Rectal smooth muscle tissue (tissue), 1 donor: ENCODE measurements around the gene GDPD4.

Source experiments
- H3K27ac ChIP-seq: one replicate; pipeline ENCODE4 v1.7.0; 2013; ENCODE audit warnings: low read depth, low read length, inconsistent platforms
- H3K27me3 ChIP-seq: one replicate; pipeline ENCODE4 v1.7.0; 2013; ENCODE audit warnings: low read length; ENCODE audit not compliant: control insufficient read depth, insufficient read depth
- H3K36me3 ChIP-seq: one replicate; pipeline ENCODE4 v1.7.0; 2013; ENCODE audit warnings: low read length; ENCODE audit not compliant: control insufficient read depth, insufficient read depth
- H3K4me1 ChIP-seq: one replicate; pipeline ENCODE4 v1.7.0; 2013; ENCODE audit warnings: low read length; ENCODE audit not compliant: control insufficient read depth, insufficient read depth
- H3K4me3 ChIP-seq: one replicate; pipeline ENCODE4 v1.7.0; 2013; ENCODE audit warnings: low read length
- H3K9ac ChIP-seq: one replicate; pipeline ENCODE4 v1.7.0; 2013; ENCODE audit warnings: low read length

The GDPD4 gene

GRCh38 chr11:77253690-77254089 lies 47.8 kb downstream of the GDPD4 start:
- Histone ChIP-seq H3K4me3 (no peak overlapping the region), H3K9ac (no peak overlapping the region)

GRCh38 chr11:77252555-77253270 lies 48.8 kb downstream of the GDPD4 start:
- Histone ChIP-seq H3K36me3 (no peaks in the 10 kb centered on the region), H3K9ac (no peak overlapping the region), H3K27me3 (no peaks in the 10 kb centered on the region), H3K27ac (no peak overlapping the region), H3K4me3 (no peak overlapping the region), H3K4me1 (no peaks in the 10 kb centered on the region)

More at GRCh38 chr11:77253690-77254089, 47.8 kb downstream of the GDPD4 start:
- Histone ChIP-seq H3K36me3 (no peaks in the 10 kb centered on the region), H3K4me1 (no peaks in the 10 kb centered on the region), H3K27me3 (no peaks in the 10 kb centered on the region), H3K27ac (no peak overlapping the region)

DNA sequence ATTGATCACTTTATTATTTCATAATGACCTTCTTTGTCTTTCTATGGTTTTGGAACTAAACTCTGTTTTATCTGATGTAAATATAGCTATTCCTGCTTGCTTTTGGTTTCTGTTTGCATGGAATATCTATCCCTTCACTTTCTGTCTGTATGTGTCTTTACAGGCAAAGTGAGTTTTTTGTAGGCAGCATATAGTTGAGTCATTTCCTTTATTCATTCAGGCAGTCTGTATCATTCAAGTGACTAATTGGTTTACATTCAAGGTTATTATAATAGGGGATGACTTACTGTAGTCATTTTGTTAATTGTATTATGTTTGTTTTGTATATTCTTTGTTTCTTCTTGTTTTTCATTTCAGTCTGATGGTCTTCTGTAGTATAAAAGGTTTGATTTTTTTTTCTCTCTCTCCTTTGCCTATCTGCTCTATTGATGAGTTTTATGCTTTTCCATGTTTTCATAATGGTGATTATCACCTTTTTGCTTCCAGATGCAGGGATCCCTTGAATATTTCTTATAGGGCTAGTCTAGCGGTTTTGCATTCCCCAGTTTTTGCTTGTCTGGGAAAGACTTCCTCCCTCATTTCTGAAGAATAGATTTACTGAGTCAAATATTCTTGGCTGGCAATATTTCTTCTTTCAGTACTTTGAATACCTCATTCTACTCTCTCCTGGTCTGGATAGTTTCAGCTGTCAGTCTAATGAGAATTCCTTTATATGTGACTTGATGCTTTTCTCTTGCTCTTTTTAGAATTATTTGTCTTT lies 50.4 kb downstream of the GDPD4 start:
- Histone ChIP-seq H3K4me1 (no peaks in the 10 kb centered on the region), H3K27me3 (no peaks in the 10 kb centered on the region), H3K9ac (no peak overlapping the region), H3K36me3 (no peaks in the 10 kb centered on the region), H3K4me3 (no peak overlapping the region), H3K27ac (no peak overlapping the region)

GRCh38 chr11:77249427-77249826 lies 52.1 kb downstream of the GDPD4 start:
- Histone ChIP-seq H3K4me1 (no peaks in the 10 kb centered on the region), H3K4me3 (no peak overlapping the region), H3K36me3 (no peaks in the 10 kb centered on the region), H3K27ac (no peak overlapping the region), H3K27me3 (no peaks in the 10 kb centered on the region), H3K9ac (no peak overlapping the region)

DNA sequence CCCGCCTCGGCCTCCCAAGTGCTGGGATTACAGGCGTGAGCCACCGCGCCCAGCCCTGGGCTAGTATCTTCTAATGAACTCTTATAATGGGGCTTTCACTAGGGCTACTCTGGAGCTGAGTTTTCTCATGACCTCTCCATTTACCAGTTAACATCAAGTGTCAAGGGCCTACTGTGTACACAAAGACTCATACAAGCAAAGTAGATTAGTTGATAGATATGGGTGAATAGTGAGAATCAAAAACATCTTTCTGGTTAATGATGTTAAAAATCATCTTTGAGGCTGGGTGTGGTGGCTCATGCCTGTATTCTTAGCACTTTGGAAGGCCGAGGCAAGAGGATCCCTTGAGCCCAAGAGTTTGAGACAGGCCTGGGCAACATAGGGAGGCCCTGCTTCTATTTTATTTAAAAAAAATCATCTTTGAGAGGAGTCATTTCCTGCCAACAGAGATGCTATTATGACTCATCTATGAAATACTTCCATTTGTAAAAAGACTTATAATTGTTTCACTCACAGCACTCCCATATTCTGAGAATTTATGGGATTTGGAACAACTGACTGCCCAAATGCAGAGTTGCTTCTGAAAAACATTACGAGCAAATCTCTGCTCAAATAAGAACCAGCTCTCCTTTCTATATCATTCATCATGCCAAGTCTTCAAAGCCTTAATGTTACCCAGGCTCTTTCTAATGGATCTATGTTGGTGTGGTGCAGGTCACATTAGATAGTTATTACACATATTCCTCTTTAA lies 57.0 kb downstream of the GDPD4 start:
- Histone ChIP-seq H3K36me3 (no peaks in the 10 kb centered on the region), H3K4me3 (no peak overlapping the region), H3K27me3 (no peaks in the 10 kb centered on the region), H3K27ac (no peak overlapping the region), H3K4me1 (no peaks in the 10 kb centered on the region), H3K9ac (no peak overlapping the region)

- no peak overlapping the region for H3K4me3 ChIP-seq
- no peaks in the 10 kb centered on the region for H3K4me1 ChIP-seq
- H3K27ac ChIP-seq, result no peak overlapping the region
- H3K36me3 ChIP-seq, result no peaks in the 10 kb centered on the region
- H3K27me3 ChIP-seq, result no peaks in the 10 kb centered on the region
- H3K9ac ChIP-seq, result no peak overlapping the region
Measured at GRCh38 chr11:77236901-77237300, 64.6 kb downstream of the GDPD4 start.

DNA sequence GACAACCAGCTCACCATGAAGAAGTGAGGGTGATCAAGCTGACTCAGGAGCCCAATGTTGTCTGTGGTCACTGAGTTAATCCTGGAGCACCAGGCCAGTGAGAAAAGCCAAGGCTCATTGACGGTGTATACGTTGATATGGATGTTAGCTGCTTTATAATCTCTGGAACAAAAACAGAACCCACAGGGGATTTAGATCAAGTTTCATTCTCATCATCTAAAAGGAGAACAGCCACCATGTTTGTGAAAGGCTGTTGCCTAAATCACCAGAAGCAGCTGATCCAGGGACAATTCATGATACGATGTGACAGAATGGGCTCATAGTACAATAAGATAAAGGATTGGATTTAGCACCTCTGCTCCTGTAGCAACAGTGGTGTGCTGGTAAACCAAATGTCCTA lies 68.5 kb downstream of the GDPD4 start:
- Histone ChIP-seq H3K4me1 (no peaks in the 10 kb centered on the region), H3K27ac (no peak overlapping the region), H3K36me3 (no peaks in the 10 kb centered on the region), H3K27me3 (no peaks in the 10 kb centered on the region), H3K9ac (no peak overlapping the region), H3K4me3 (no peak overlapping the region)

- Histone ChIP-seq H3K4me1 (no peaks in the 10 kb centered on the region), H3K27ac (no peak overlapping the region), H3K27me3 (no peaks in the 10 kb centered on the region), H3K36me3 (no peaks in the 10 kb centered on the region), H3K4me3 (no peak overlapping the region), H3K9ac (no peak overlapping the region)
Measured at GRCh38 chr11:77232242-77232641, 69.2 kb downstream of the GDPD4 start.

DNA sequence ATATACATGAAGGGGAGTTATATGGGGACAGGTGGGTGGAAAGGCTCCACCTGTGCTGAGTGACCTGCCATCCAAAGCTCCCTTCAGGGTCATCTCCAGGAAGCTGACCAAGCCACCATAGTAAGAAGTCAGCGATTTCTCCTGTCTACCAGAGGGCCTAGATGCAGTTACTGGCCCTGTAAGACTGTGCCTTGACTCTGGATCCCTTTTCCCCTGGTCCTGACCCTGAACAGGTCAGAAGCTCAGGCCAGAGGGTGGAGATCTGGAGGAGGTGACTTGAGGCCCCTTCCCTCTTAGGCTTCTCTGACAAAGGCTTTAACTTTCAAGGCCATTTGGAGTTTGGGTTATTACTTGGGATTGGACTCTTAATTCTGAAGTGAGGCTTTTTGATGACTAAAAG lies 69.7 kb downstream of the GDPD4 start:
- Histone ChIP-seq H3K4me1 (no peaks in the 10 kb centered on the region), H3K4me3 (no peak overlapping the region), H3K9ac (no peak overlapping the region)

GRCh38 chr11:77230878-77231605 lies 70.4 kb downstream of the GDPD4 start:
- no peaks in the 10 kb centered on the region for H3K36me3 ChIP-seq
- H3K27me3 ChIP-seq, result no peaks in the 10 kb centered on the region
- H3K4me3 ChIP-seq, result no peak overlapping the region
- H3K4me1 ChIP-seq, result no peaks in the 10 kb centered on the region
- no peak overlapping the region for H3K27ac ChIP-seq
- H3K9ac ChIP-seq, result no peak overlapping the region

More for the DNA sequence above, 69.7 kb downstream of the GDPD4 start:
- Histone ChIP-seq H3K27ac (no peak overlapping the region), H3K36me3 (no peaks in the 10 kb centered on the region), H3K27me3 (no peaks in the 10 kb centered on the region)

DNA sequence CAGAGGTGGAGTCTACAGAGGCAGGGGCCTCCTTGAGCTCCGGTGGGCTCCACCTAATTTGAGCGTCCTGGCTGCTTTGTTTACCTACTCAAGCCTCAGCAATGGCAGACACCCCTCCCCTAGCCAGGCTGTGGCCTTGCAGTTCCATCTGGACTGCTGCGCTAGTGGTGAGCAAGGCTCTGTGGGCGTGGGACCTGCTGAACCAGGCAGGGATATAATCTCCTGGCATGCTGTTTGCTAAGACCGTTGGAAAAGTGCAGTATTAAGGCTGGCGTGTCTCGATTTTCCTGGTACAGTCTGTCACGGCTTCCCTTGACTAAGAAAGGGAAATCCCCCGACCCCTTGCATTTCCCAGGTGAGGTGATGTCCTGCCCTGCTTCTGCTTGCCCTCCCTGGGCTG lies 77.7 kb downstream of the GDPD4 start:
- Histone ChIP-seq H3K4me1 (no peaks in the 10 kb centered on the region), H3K27me3 (no peaks in the 10 kb centered on the region), H3K27ac (no peak overlapping the region), H3K36me3 (no peaks in the 10 kb centered on the region), H3K9ac (no peak overlapping the region), H3K4me3 (no peak overlapping the region)

DNA sequence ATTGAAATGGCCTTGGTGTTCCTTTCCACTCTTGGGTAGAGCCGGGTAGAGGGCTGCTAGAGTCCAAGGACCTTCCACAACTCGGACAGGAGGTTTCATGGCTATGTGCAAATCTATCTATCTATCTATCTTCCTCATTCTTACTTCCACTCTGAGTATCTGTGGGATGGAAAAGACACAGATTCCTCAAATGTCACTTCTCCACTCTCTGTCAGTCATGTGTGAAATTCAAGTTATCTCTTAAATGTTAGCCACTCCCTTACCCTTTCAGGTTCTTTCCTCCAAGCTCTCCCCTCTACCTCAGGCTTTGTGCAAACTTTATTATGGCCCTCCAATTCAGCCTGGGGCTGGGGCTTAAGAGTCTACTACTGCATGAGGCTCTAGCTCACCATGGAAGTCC lies 84.3 kb downstream of the GDPD4 start:
- no peaks in the 10 kb centered on the region for H3K4me1 ChIP-seq
- H3K27ac ChIP-seq, result no peak overlapping the region
- no peak overlapping the region for H3K4me3 ChIP-seq
- H3K9ac ChIP-seq, result no peak overlapping the region
- no peaks in the 10 kb centered on the region for H3K36me3 ChIP-seq
- no peaks in the 10 kb centered on the region for H3K27me3 ChIP-seq
